ENCODE data around the gene POLD1.
"Not testable (repeated sequence)": the region's sequence is repeated elsewhere in the genome, so short reads cannot be mapped to it uniquely, and the experiment has no call there.

The POLD1 gene

GRCh38 chr19:50435221-50435620 lies 51.1 kb downstream of the POLD1 start:
- H3K27me3 ChIP-seq (ENCODE audit: low read depth, low read length), result peaks cover 17% of the 10 kb centered on the region; the same call in 1 of the 2 replicates
- peaks cover 37% of the 10 kb centered on the region for H3K4me1 ChIP-seq (ENCODE audit: low read length)
- TF ChIP-seq EZH2phosphoT487 (IDR thresholded peaks at IDR 0.05; ENCODE audit: low read depth), result no peak
- TF ChIP-seq CTCF (IDR thresholded peaks at IDR 0.05; ENCODE audit: low read depth, low read length), result no peak

GRCh38 chr19:50435627-50436026 lies 51.5 kb downstream of the POLD1 start:
- H3K79me2 ChIP-seq (ENCODE audit: low read length), result no peaks in the 10 kb centered on the region
- H3K4me2 ChIP-seq (ENCODE audit: low read length), result no peak overlapping the region
- no peak overlapping the region for H3K27ac ChIP-seq (ENCODE audit: low read length)
- H3K4me3 ChIP-seq (ENCODE audit: low read length), result no peak overlapping the region
- TF ChIP-seq EZH2phosphoT487 (IDR thresholded peaks at IDR 0.05; ENCODE audit: low read depth), result no peak
- no peak for TF ChIP-seq CTCF (IDR thresholded peaks at IDR 0.05; ENCODE audit: low read depth, low read length)
- H2AFZ ChIP-seq (ENCODE audit: low read depth, low read length), result no peak overlapping the region
- no peaks in the 10 kb centered on the region for H4K20me1 ChIP-seq (ENCODE audit: insufficient read depth, low read length)
- no peaks in the 10 kb centered on the region for H3K9me3 ChIP-seq (ENCODE audit: insufficient read depth, low read length)
- H3K9ac ChIP-seq (ENCODE audit: low read length), result no peak overlapping the region
- peaks cover 17% of the 10 kb centered on the region; the same call in 1 of the 2 replicates for H3K27me3 ChIP-seq (ENCODE audit: low read depth, low read length)
- peaks cover 2% of the 10 kb centered on the region for H3K36me3 ChIP-seq (replicated peaks; ENCODE audit: low read depth, low read length)
- peaks cover 35% of the 10 kb centered on the region for H3K4me1 ChIP-seq (ENCODE audit: low read length)

More at GRCh38 chr19:50435221-50435620, 51.1 kb downstream of the POLD1 start:
- no peaks in the 10 kb centered on the region for H4K20me1 ChIP-seq (ENCODE audit: insufficient read depth, low read length)
- no peak overlapping the region for H2AFZ ChIP-seq (ENCODE audit: low read depth, low read length)
- H3K9ac ChIP-seq (ENCODE audit: low read length), result no peak overlapping the region
- no peaks in the 10 kb centered on the region for H3K79me2 ChIP-seq (ENCODE audit: low read length)
- H3K9me3 ChIP-seq (ENCODE audit: insufficient read depth, low read length), result no peaks in the 10 kb centered on the region
- H3K4me2 ChIP-seq (ENCODE audit: low read length), result no peak overlapping the region
- H3K4me3 ChIP-seq (ENCODE audit: low read length), result no peak overlapping the region
- peaks cover 2% of the 10 kb centered on the region for H3K36me3 ChIP-seq (replicated peaks; ENCODE audit: low read depth, low read length)
- no peak overlapping the region for H3K27ac ChIP-seq (ENCODE audit: low read length)

- Histone ChIP-seq H3K4me3 (ENCODE audit: low read length) (no peak overlapping the region), H3K79me2 (ENCODE audit: low read length) (no peaks in the 10 kb centered on the region), H3K9me3 (ENCODE audit: insufficient read depth, low read length) (no peaks in the 10 kb centered on the region), H3K27me3 (ENCODE audit: low read depth, low read length) (peaks cover 17% of the 10 kb centered on the region; the same call in 1 of the 2 replicates), H2AFZ (ENCODE audit: low read depth, low read length) (no peak overlapping the region), H4K20me1 (ENCODE audit: insufficient read depth, low read length) (no peaks in the 10 kb centered on the region), H3K4me1 (ENCODE audit: low read length) (peaks cover 18% of the 10 kb centered on the region), H3K4me2 (ENCODE audit: low read length) (no peak overlapping the region), H3K27ac (ENCODE audit: low read length) (no peak overlapping the region), H3K36me3 (replicated peaks; ENCODE audit: low read depth, low read length) (peaks cover 2% of the 10 kb centered on the region), H3K9ac (ENCODE audit: low read length) (no peak overlapping the region)
- TF ChIP-seq EZH2phosphoT487 (IDR thresholded peaks at IDR 0.05; ENCODE audit: low read depth), result no peak
- no peak for TF ChIP-seq CTCF (IDR thresholded peaks at IDR 0.05; ENCODE audit: low read depth, low read length)
These were observed 53.8 kb downstream of the POLD1 start for GRCh38 chr19:50437862-50438449.

- H3K9me3 ChIP-seq (ENCODE audit: insufficient read depth, low read length); H3K36me3 ChIP-seq (replicated peaks; ENCODE audit: low read depth, low read length); H3K4me2 ChIP-seq (ENCODE audit: low read length); H3K4me3 ChIP-seq (ENCODE audit: low read length); H4K20me1 ChIP-seq (ENCODE audit: insufficient read depth, low read length); H3K27ac ChIP-seq (ENCODE audit: low read length); H3K9ac ChIP-seq (ENCODE audit: low read length); H2AFZ ChIP-seq (ENCODE audit: low read depth, low read length); H3K4me1 ChIP-seq (ENCODE audit: low read length); H3K79me2 ChIP-seq (ENCODE audit: low read length): not testable (repeated sequence)
- H3K27me3 ChIP-seq (ENCODE audit: low read depth, low read length), result peaks cover 11% of the 10 kb centered on the region; the same call in 1 of the 2 replicates
These were observed 55.0 kb downstream of the POLD1 start for GRCh38 chr19:50439130-50439529.

Measured in OCI-LY3 (cell line).